Osteoblast (primary cell): ENCODE results near the gene BOLL. TPM values are rescaled to one million over a fixed set of nuclear protein-coding genes. Genes with fewer than 3 reads are reported as not detected.

Experiments
- DNase-seq: peaks from one replicate; pipeline ENCODE4 v3.0.0; 2011; ENCODE audit warnings: low spot score, mixed read lengths; ENCODE audit not compliant: insufficient read length; ENCODE audit errors: missing footprints
- H2AFZ ChIP-seq: 2 replicates; pipeline ENCODE4 v1.6.0; 2011; ENCODE audit warnings: mild to moderate bottlenecking, low read length
- H3K27ac ChIP-seq: 2 replicates; pipeline ENCODE4 v1.5.1; 2011; ENCODE audit warnings: mild to moderate bottlenecking, low read depth, low read length, moderate library complexity
- H3K27me3 ChIP-seq: 2 replicates; pipeline ENCODE4 v1.6.0; 2012; ENCODE audit warnings: mild to moderate bottlenecking, control low read depth, inconsistent platforms, low read length, moderate library complexity; ENCODE audit not compliant: insufficient read depth
- H3K36me3 ChIP-seq: 2 replicates; pipeline ENCODE4 v1.5.1; 2011; ENCODE audit warnings: mild to moderate bottlenecking, low read length, control low read depth, moderate library complexity; ENCODE audit not compliant: insufficient read depth
- H3K4me1 ChIP-seq: 2 replicates; pipeline ENCODE4 v1.5.1; 2011; ENCODE audit warnings: mild to moderate bottlenecking, low read length, control low read depth, moderate library complexity; ENCODE audit not compliant: insufficient read depth
- H3K4me2 ChIP-seq: 2 replicates; pipeline ENCODE4 v1.6.0; 2011; ENCODE audit warnings: mild to moderate bottlenecking, low read length; ENCODE audit not compliant: insufficient read depth
- H3K4me3 ChIP-seq: fragments of 200-600 bp; sonication (generic); 3 replicates; pipeline ENCODE4 v1.5.1; 2012; ENCODE audit warnings: mild to moderate bottlenecking, low read length, inconsistent platforms; ENCODE audit not compliant: insufficient read depth
- H3K79me2 ChIP-seq: 2 replicates; pipeline ENCODE4 v1.6.0; 2012; ENCODE audit warnings: mild to moderate bottlenecking, low read length, control low read depth, inconsistent platforms; ENCODE audit not compliant: insufficient read depth
- H3K9me3 ChIP-seq: 2 replicates; pipeline ENCODE4 v1.5.1; 2011; ENCODE audit warnings: low read depth, low read length, control low read depth
- H4K20me1 ChIP-seq: 2 replicates; pipeline ENCODE4 v1.6.0; 2012; ENCODE audit warnings: mild to moderate bottlenecking, low read length, control low read depth; ENCODE audit not compliant: insufficient read depth
- total RNA-seq: library from RNA; depleted of rRNA; stranded (reverse); fragments of >200 nt; gene quantifications from 2 replicates; pipeline ENCODE4 v1.2.3, GENCODE V29; 2012
- TF ChIP-seq, protein P1 (sequence below): IDR thresholded peaks from 2 replicates; pipeline ENCODE4 v1.5.1; 2011; ENCODE audit warnings: mild to moderate bottlenecking, low read depth, low read length, moderate library complexity; ENCODE audit errors: extremely low read depth

BOLL gene
- total RNA-seq, 1 donor, result not detected

DNA sequence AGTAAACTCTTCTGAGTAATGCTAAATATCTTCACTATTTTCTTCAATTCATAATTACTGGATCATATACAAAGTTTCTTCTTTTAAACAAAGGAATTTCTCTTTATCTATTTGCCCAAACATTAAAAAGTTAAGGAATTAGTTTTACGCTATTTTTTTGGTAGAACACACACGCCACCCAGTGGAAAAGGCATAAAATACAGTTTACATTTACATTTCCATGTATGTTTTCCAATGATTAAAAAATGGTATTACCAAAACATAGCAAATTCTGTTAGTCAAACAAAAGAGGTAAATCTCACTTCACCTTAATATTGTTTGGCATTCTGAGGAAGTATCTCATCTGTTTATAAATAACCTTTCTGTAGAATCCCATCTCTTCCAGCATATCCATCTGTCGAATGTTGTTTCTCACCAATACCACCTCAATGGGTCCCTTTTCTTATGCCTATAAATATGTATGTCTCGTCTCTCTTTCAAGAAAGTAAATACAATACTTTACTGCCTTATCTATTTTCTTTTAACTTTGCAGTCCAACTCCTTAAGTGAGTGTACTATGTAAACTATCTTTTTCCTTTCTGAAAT lies 7.2 kb downstream of the BOLL start:
- Histone ChIP-seq H2AFZ (no peak overlapping the region), H3K27me3 (no peaks in the 10 kb centered on the region), H3K4me2 (no peak overlapping the region), H3K36me3 (no peaks in the 10 kb centered on the region), H3K79me2 (no peaks in the 10 kb centered on the region), H3K4me1 (no peaks in the 10 kb centered on the region), H3K9me3 (no peaks in the 10 kb centered on the region), H4K20me1 (no peaks in the 10 kb centered on the region), H3K27ac (no peak overlapping the region), H3K4me3 (no peak overlapping the region)
- no peak for DNase-seq
- TF ChIP-seq, protein P1, sequence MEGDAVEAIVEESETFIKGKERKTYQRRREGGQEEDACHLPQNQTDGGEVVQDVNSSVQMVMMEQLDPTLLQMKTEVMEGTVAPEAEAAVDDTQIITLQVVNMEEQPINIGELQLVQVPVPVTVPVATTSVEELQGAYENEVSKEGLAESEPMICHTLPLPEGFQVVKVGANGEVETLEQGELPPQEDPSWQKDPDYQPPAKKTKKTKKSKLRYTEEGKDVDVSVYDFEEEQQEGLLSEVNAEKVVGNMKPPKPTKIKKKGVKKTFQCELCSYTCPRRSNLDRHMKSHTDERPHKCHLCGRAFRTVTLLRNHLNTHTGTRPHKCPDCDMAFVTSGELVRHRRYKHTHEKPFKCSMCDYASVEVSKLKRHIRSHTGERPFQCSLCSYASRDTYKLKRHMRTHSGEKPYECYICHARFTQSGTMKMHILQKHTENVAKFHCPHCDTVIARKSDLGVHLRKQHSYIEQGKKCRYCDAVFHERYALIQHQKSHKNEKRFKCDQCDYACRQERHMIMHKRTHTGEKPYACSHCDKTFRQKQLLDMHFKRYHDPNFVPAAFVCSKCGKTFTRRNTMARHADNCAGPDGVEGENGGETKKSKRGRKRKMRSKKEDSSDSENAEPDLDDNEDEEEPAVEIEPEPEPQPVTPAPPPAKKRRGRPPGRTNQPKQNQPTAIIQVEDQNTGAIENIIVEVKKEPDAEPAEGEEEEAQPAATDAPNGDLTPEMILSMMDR, result peak; percentile 68

DNA sequence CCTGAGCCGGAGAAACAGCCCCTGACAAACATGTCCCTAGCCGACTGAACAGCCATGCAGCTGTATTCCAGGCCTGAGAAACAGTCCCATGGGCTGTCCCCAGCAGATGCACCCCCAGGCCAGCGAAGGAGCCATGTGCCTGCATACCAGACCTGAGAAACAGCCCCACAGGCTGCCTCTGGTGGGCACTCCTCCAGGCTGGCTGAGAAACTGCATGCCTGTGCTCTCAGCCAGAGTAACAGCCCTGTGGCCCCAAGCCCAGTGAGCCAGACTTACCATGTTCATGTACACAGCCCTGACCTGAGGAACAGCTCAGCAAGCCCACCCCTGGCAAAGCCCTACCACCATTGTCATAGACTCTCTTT lies 24.8 kb downstream of the BOLL start:
- no peaks in the 10 kb centered on the region for H3K36me3 ChIP-seq
- peaks cover 4% of the 10 kb centered on the region for H3K9me3 ChIP-seq
- no peaks in the 10 kb centered on the region for H3K27me3 ChIP-seq
- no peak for DNase-seq
- no peaks in the 10 kb centered on the region for H4K20me1 ChIP-seq
- H3K4me1 ChIP-seq, result no peaks in the 10 kb centered on the region
- no peak overlapping the region for H2AFZ ChIP-seq
- TF ChIP-seq, protein P1, result no peak
- H3K4me3 ChIP-seq, result no peak overlapping the region
- no peak overlapping the region for H3K27ac ChIP-seq
- no peak overlapping the region for H3K4me2 ChIP-seq
- H3K79me2 ChIP-seq, result no peaks in the 10 kb centered on the region

- H3K4me2 ChIP-seq, result no peak overlapping the region
- TF ChIP-seq, protein P1, result no peak
- no peaks in the 10 kb centered on the region for H3K4me1 ChIP-seq
- no peak overlapping the region for H3K4me3 ChIP-seq
- H3K79me2 ChIP-seq, result no peaks in the 10 kb centered on the region
- no peaks in the 10 kb centered on the region for H4K20me1 ChIP-seq
- H3K27ac ChIP-seq, result no peak overlapping the region
- no peak overlapping the region for H2AFZ ChIP-seq
- no peaks in the 10 kb centered on the region for H3K27me3 ChIP-seq
- H3K36me3 ChIP-seq, result no peaks in the 10 kb centered on the region
- H3K9me3 ChIP-seq, result peaks cover 4% of the 10 kb centered on the region
- no peak for DNase-seq
Measured at GRCh38 chr2:197759625-197760292, 25.4 kb downstream of the BOLL start.

- H3K27ac ChIP-seq, result no peak overlapping the region
- TF ChIP-seq, protein P1, result no peak
- H3K9me3 ChIP-seq, result peaks cover 4% of the 10 kb centered on the region
- H3K79me2 ChIP-seq, result no peaks in the 10 kb centered on the region
- no peaks in the 10 kb centered on the region for H4K20me1 ChIP-seq
- no peak for DNase-seq
- H3K36me3 ChIP-seq, result no peaks in the 10 kb centered on the region
- no peak overlapping the region for H2AFZ ChIP-seq
- no peak overlapping the region for H3K4me3 ChIP-seq
- H3K4me1 ChIP-seq, result no peaks in the 10 kb centered on the region
- no peaks in the 10 kb centered on the region for H3K27me3 ChIP-seq
- H3K4me2 ChIP-seq, result no peak overlapping the region
Measured at GRCh38 chr2:197759013-197759412, 26.1 kb downstream of the BOLL start.
